GM18502 (cell line): ENCODE measurements around the gene ETFA.

Source experiments
- ATAC-seq: cut with Tn5 transposase; IDR thresholded peaks from one replicate; pipeline ENCODE4 v1.9.1; 2021; ENCODE audit warnings: mild to moderate bottlenecking; ENCODE audit not compliant: unreplicated experiment, poor library complexity

The ETFA gene

GRCh38 chr15:76223521-76223920 is 87.7 kb downstream of the ETFA start:
- peak; percentile 46 for ATAC-seq

GRCh38 chr15:76222159-76222558 is 89.1 kb downstream of the ETFA start:
- no peak for ATAC-seq

DNA sequence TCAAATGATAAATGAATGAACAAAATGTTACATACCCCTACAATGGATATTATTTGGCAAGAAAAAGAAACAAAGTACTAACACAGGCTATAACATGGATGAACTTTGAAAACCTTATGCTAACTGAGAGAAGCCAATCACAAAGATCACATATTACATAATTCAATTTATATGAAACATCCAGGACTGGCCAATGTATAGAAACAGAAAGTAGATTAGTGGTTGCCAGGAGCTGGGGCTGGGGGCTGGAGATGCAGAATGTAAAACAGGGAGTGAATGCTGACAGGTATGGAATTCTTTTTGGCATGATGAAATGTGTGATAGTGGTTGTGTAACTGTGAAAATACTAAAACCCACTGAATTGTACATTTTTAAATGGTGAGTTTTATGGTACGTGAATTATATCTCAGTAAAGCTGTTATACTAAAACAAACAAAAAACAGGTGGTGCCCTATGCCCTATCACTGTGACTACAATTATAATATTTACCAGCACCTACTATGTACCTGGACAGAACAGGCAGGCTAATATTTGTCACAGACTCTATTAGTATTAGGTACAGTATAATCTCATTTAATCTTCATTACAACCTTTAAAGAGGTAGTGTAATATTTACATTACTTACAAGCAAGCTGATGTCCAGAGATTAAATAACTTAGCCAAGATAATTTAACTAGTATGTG is 90.0 kb downstream of the ETFA start:
- ATAC-seq = no peak

DNA sequence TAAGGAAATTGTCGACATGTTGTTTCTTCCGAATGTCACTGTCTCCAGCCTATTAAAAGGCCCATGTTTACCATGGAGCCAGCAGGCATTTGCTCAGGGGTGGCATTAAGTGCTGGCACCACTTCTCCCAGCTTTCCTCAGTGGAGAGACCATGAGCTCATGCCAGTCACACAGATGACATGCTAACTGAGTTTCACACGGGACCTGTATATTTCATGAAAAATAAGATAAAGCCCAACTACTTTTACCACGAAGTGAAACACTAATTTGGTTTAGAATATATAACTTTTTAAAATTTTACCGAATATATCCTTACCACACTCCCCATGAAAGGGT is 93.4 kb downstream of the ETFA start:
- ATAC-seq = no peak

DNA sequence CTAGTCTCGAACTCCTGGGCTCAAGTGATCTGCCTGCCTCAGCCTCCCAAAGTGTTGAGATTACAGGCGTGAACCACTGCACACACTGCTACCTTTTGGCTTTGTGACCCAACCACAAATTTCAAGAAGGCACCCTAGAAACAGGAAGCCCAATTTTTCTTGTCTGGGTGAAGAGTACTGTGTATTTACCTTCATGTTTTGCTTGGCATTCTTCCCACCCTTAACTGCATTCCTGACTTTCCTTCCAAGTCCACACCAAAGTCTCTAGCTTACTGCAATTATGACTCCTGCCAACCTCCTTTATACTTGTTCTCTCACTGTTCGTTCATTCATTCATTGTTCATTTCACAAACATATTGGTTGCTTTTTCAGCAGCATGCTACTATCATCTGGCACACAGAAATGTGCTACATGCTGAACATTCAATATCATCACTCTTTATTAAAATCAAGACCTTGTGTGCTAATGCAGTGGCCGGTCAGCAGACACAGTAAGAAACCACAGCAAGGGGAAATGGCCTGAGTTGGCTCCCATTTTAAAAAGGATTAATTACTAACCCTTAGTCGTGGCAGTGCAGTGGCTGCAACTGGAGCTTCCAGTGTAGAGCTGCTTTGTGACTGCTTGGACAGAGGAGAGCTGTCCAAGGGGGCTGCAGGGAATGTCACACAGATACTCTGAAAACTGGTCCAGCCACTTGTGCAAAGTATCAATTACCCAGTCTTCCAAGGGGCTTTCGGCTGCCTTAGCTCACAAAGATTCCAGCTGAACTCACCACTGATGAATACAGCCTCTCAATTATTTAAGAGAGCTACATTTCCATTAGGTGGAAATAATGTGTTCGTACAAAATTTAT is 94.0 kb downstream of the ETFA start:
- ATAC-seq = no peak

GRCh38 chr15:76215634-76216033 is 95.6 kb downstream of the ETFA start:
- no peak for ATAC-seq

GRCh38 chr15:76209942-76210341 is 101.3 kb downstream of the ETFA start:
- no peak for ATAC-seq

GRCh38 chr15:76209523-76209922 is 101.7 kb downstream of the ETFA start:
- ATAC-seq = no peak

- no peak for ATAC-seq
These were observed 102.4 kb downstream of the ETFA start for GRCh38 chr15:76208786-76209424.

- no peak for ATAC-seq
These were observed 103.0 kb downstream of the ETFA start for GRCh38 chr15:76208084-76208785.

GRCh38 chr15:76206325-76206976 is 104.8 kb downstream of the ETFA start:
- no peak for ATAC-seq

DNA sequence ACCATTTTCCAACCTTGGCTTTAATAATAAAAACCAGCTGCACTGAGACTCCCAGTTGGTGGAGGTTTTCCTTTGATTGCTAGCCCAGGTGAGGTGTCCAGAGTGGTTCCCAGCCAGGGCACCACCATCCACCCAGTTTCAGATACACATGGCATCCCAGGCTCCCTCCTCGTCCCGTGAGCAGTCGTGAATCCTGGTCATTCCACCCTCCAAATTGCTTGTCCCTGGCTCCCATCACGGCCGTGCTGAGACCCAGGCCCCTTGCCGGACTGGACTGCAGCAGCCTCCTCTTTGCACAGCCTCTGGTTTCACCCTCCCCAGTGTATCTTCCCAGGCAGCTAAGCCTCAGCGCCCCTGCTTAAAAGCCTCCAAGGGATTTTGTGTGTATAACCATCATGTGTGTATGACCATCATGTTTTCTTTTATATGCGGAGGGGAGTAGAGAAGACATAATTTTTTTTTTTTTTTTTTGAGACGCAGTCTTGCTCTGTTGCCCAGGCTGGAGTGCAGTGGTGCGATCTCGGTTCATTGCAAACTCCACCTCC is 106.3 kb downstream of the ETFA start:
- ATAC-seq = no peak

- no peak for ATAC-seq
These were observed 107.0 kb downstream of the ETFA start for GRCh38 chr15:76204109-76204845.

DNA sequence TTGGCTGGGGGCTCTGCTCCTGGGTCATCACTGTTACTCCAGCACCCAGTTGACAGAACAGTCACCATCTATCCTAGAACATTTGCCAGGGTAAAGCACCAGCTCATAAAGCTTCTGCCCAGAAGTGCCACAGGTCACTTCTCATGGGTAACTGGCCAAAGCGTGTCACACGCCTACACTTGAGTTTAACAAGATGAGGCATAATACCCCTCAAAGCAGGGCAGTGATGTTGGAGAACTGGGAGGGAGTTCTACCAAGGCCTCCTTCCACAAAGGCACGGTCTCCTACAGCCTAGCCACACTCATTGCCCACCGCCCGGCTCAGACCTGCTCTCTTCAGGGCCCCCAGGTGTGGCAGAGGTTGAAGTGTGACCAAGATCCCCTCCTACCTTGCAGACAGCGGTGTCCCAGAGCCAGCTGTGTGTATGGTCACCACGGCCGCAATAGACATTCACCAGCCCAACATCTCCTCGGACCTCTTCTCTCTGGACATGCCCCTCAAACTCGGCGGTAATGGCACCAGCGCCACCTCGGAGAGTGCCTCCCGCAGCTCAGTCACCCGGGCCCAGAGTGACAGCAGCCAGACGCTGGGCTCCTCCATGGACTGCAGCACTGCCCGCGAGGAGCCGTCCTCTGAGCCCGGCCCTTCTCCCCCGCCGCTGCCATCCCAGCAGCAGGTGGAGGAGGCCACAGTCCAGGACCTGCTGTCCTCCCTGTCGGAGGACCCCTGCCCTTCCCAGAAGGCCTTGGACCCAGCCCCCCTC is 107.7 kb downstream of the ETFA start:
- no peak for ATAC-seq

DNA sequence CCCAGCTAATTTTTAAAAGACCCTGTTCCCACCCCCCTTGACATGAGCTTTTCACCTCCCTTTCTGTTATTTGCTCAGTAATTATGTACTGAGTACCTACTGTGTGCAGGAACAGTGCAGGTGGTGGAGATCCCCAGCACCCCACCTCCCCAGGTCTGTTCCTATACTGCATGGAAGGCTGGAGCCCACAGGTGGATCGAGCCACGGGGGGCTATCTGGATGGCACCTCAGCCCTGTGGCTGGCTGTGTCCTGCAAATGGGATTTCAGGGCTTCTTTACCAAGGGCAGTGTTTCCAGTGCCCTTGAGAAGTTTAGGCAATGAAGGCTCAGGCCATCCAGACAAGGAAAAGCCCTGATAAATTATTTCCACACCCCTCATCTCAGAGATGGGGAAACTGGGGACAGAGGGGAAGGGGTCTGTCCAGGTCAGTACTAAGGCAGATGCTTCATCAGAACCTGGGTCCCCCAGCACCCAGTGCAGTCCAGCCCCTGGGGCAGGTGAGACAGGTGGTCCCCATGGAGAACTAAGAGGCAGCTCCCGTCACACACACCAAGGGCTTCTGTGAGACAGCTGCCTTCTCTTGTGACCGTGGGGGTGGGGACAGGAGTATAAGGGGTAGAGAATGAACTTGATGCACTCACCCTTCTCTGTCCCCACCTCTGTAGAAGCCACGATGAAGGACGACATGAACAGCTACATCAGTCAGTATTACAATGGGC is 109.6 kb downstream of the ETFA start:
- no peak for ATAC-seq

GRCh38 chr15:76200641-76201105 is 110.6 kb downstream of the ETFA start:
- ATAC-seq = no peak

DNA sequence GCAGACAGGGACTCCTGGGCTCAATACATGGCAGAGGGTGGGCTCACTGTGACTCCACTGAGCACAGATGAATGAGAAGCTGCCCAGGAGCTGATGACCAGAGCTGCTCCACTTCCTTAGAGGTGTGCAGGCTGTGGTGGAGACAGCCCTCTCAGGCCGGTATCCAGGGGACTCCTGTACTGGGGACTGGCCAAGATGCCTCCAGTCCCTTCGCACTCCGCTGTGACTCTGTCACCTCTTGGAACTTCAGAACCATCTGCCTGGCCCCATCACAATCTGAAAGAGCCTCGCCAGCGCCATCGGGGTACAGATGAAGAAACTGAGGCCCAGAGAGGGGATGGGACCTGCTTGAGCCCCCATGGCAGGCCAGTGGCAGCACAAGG is 111.2 kb downstream of the ETFA start:
- no peak for ATAC-seq
